CD4-positive, alpha-beta T cell treated with Interleukin-4 for 4 hours (primary cell): Measurements from ENCODE around the gene COPS2.

Experiments
- DNase-seq: peaks from one replicate; pipeline ENCODE4 v3.0.0-alpha.2; 2020

Gene COPS2

GRCh38 chr15:49155834-49156627 lies 632 bp upstream of the COPS2 start:
- no peak for DNase-seq

GRCh38 chr15:49154799-49155109 lies 645 bp downstream of the COPS2 start:
- no peak for DNase-seq

- DNase-seq: no peak
Measured at GRCh38 chr15:49154359-49154758, 1.0 kb downstream of the COPS2 start.

GRCh38 chr15:49152552-49153312 lies 2.7 kb downstream of the COPS2 start:
- DNase-seq: no peak

- no peak for DNase-seq
Measured at GRCh38 chr15:49151831-49152230, 3.6 kb downstream of the COPS2 start.

GRCh38 chr15:49148727-49149126 lies 6.7 kb downstream of the COPS2 start:
- no peak for DNase-seq

- no peak for DNase-seq
Measured at GRCh38 chr15:49148298-49148697, 7.1 kb downstream of the COPS2 start.

- DNase-seq: peak; percentile 48
Measured at GRCh38 chr15:49145651-49146609, 9.5 kb downstream of the COPS2 start.

- DNase-seq: no peak
Measured at GRCh38 chr15:49137861-49138260, 17.5 kb downstream of the COPS2 start.

- no peak for DNase-seq
Measured at GRCh38 chr15:49135911-49136310, 19.5 kb downstream of the COPS2 start.

GRCh38 chr15:49135342-49135857 lies 20.0 kb downstream of the COPS2 start:
- no peak for DNase-seq

GRCh38 chr15:49134683-49135341 lies 20.6 kb downstream of the COPS2 start:
- no peak for DNase-seq

- no peak for DNase-seq
Measured at GRCh38 chr15:49131403-49131802, 24.0 kb downstream of the COPS2 start.

GRCh38 chr15:49124371-49124770 lies 31.0 kb downstream of the COPS2 start:
- DNase-seq: no peak

- no peak for DNase-seq
Measured at GRCh38 chr15:49122541-49123062, 32.8 kb downstream of the COPS2 start.

- no peak for DNase-seq
Measured at GRCh38 chr15:49121901-49122300, 33.5 kb downstream of the COPS2 start.

- DNase-seq: no peak
Measured at GRCh38 chr15:49120832-49121231, 34.6 kb downstream of the COPS2 start.

GRCh38 chr15:49116108-49116857 lies 39.1 kb downstream of the COPS2 start:
- DNase-seq: no peak

- no peak for DNase-seq
Measured at GRCh38 chr15:49115062-49115461, 40.3 kb downstream of the COPS2 start.

- no peak for DNase-seq
Measured at GRCh38 chr15:49110158-49110944, 45.0 kb downstream of the COPS2 start.

- no peak for DNase-seq
Measured at GRCh38 chr15:49103002-49103401, 52.4 kb downstream of the COPS2 start.
